Measurements from ENCODE around the gene GAPT.

DNA sequence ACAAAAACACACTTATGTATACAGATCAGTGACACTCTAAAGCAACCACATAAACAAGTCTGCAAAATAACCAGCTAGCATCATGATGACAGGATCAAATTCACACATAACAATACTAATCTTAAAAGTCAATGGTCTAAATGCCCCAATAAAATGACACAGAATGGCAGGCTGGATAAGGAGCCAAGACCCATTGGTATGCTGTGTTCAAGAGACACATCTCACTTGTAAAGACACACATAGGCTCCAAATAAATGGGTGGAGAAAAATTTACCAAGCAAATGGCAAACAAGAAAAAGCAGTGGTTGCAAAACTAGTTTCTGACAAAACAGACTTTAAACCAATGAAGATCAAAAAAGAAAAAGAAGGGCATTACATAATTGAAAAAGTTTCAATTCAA, 26.0 kb downstream of the GAPT start:
- TF ChIP-seq TCF12 (IDR thresholded peaks at IDR 0.05; ENCODE audit: low read depth), result no peak
- TF ChIP-seq, protein P1, sequence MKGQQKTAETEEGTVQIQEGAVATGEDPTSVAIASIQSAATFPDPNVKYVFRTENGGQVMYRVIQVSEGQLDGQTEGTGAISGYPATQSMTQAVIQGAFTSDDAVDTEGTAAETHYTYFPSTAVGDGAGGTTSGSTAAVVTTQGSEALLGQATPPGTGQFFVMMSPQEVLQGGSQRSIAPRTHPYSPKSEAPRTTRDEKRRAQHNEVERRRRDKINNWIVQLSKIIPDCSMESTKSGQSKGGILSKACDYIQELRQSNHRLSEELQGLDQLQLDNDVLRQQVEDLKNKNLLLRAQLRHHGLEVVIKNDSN (IDR thresholded peaks at IDR 0.05), result no peak
- no peak for TF ChIP-seq CEBPB (IDR thresholded peaks at IDR 0.05)
